CD4-positive, alpha-beta T cell treated with Interleukin-15 for 4 hours (primary cell): ENCODE results near the gene DCAF5.
"Not testable (repeated sequence)": the region's sequence is repeated elsewhere in the genome, so short reads cannot be mapped to it uniquely, and the experiment has no call there.

ENCODE experiments used
- DNase-seq: peaks from one replicate; pipeline ENCODE4 v3.0.0-alpha.2; 2020; ENCODE audit warnings: low spot score

DCAF5 gene

GRCh38 chr14:69096781-69097475, 56.0 kb downstream of the DCAF5 start:
- no peak for DNase-seq

- no peak for DNase-seq
Observed at GRCh38 chr14:69096246-69096645, 56.7 kb downstream of the DCAF5 start.

- no peak for DNase-seq
Observed at GRCh38 chr14:69094481-69094880, 58.4 kb downstream of the DCAF5 start.

GRCh38 chr14:69093631-69094421, 59.1 kb downstream of the DCAF5 start:
- DNase-seq, result no peak

- no peak for DNase-seq
Observed at GRCh38 chr14:69092840-69093422, 60.0 kb downstream of the DCAF5 start.

- no peak for DNase-seq
Observed at GRCh38 chr14:69091695-69092094, 61.2 kb downstream of the DCAF5 start.

- DNase-seq, result no peak
Observed at GRCh38 chr14:69091006-69091405, 61.9 kb downstream of the DCAF5 start.

- peak; percentile 24 for DNase-seq
Observed at GRCh38 chr14:69090187-69090789, 62.6 kb downstream of the DCAF5 start.

- no peak for DNase-seq
Observed at GRCh38 chr14:69089046-69089445, 63.9 kb downstream of the DCAF5 start.

- no peak for DNase-seq
Observed at GRCh38 chr14:69088586-69088985, 64.3 kb downstream of the DCAF5 start.

- no peak for DNase-seq
Observed at GRCh38 chr14:69087061-69087461, 65.9 kb downstream of the DCAF5 start.

GRCh38 chr14:69086537-69086936, 66.4 kb downstream of the DCAF5 start:
- DNase-seq, result no peak

GRCh38 chr14:69084023-69084422, 68.9 kb downstream of the DCAF5 start:
- DNase-seq, result no peak

- no peak for DNase-seq
Observed at GRCh38 chr14:69083181-69083580, 69.7 kb downstream of the DCAF5 start.

GRCh38 chr14:69081271-69081670, 71.6 kb downstream of the DCAF5 start:
- DNase-seq, result no peak

GRCh38 chr14:69079747-69080146, 73.2 kb downstream of the DCAF5 start:
- DNase-seq, result no peak

- no peak for DNase-seq
Observed at GRCh38 chr14:69079188-69079742, 73.7 kb downstream of the DCAF5 start.

GRCh38 chr14:69077841-69078240, 75.1 kb downstream of the DCAF5 start:
- no peak for DNase-seq

- not testable (repeated sequence) for DNase-seq
Observed at GRCh38 chr14:69077185-69077584, 75.7 kb downstream of the DCAF5 start.

- no peak for DNase-seq
Observed at GRCh38 chr14:69076341-69076740, 76.6 kb downstream of the DCAF5 start.

GRCh38 chr14:69073915-69074314, 79.0 kb downstream of the DCAF5 start:
- DNase-seq, result no peak

GRCh38 chr14:69073429-69073828, 79.5 kb downstream of the DCAF5 start:
- no peak for DNase-seq
